ENCODE data around the gene BCAS3.

BCAS3 gene

GRCh38 chr17:61199431-61200338 is 522.0 kb downstream of the BCAS3 start:
- DNase-seq (ENCODE audit: low read depth in 2 of 2) = no peak

DNA sequence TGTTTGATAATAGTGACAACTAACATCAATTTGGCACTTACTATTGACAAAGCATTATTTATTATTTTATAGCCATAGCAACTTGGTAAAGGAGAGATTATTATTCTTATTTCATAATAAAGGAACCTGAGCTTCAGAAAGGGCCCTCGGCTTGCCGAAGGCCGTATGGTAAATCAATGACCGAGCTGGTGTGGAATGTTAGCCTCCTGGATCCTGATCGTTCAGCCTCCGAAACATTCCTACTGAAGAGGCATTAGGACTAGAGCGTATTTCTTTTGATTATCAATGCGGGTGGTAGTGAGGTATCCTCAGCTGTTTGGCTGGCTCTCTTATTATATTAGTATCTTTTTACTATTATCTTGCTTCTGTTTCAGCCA is 522.7 kb downstream of the BCAS3 start:
- no peak for DNase-seq (ENCODE audit: low read depth in 2 of 2)

GRCh38 chr17:61201211-61201610 is 523.6 kb downstream of the BCAS3 start:
- DNase-seq (ENCODE audit: low read depth in 2 of 2) = no peak

DNA sequence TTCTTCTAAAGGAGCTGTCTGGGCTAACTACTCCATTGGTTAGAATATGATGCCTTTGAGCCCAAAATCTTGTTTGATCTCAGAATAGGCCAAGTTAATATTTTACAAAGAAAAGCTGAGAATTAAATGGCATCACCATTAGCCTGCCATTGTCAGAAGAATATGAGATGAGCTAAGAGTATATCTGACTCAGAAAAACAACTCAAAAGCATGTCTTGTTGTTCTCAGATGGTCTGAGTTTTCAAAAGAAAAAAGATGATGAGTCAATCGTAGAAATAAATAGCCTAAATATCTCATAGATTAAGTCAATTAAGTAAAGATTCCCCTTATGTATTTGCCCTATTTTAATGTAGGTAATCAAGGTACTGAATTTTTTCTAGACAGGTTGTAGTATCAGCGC is 524.9 kb downstream of the BCAS3 start:
- no peak for DNase-seq (ENCODE audit: low read depth in 2 of 2)

DNA sequence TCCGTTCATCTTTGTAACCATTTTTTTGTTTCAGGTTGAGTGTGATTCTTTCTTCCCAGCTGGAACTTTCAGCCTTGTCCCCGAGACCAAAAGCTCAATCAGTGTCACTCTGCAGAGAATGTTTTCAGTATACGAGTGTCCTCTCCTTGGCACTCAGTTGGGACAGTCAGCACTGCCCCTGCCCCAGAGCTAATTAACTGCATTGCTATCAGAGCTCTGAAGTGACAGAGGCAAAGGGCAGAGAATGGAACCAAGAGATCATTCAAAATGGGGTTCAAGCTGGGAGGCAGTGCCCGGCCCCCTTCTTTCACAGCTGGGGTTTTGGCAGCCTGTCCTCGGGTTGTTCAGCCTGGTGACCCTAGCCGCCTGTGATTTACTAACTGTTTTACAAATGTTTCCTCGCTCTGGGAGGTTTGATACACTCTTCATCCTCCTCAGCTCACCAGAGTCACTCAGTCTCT is 526.0 kb downstream of the BCAS3 start:
- DNase-seq (ENCODE audit: low read depth in 2 of 2) = no peak

- DNase-seq (ENCODE audit: low read depth in 2 of 2) = no peak
Observed at GRCh38 chr17:61204456-61204855, 526.8 kb downstream of the BCAS3 start.

- no peak for DNase-seq (ENCODE audit: low read depth in 2 of 2)
Observed at GRCh38 chr17:61205401-61205800, 527.8 kb downstream of the BCAS3 start.

DNA sequence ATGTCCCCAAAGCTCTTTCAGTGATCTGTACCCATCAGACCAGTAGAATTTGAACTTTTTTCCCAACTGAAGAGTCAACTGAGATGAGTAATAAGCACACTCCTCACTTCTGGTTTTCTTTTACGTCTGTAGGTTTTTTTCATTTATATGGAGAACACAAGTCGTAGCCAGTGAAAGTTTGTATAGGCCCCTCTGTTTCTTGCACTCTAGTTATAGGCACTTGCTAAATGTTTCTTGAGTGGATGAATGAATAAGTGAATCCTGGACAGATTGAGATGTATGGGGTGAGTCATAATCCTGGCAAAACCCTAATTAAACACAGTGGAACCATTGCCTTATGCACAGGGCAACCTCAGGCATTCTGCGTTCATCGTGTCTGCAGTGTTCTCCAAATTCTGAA is 528.3 kb downstream of the BCAS3 start:
- no peak for DNase-seq (ENCODE audit: low read depth in 2 of 2)

GRCh38 chr17:61206922-61207321 is 529.3 kb downstream of the BCAS3 start:
- no peak for DNase-seq (ENCODE audit: low read depth in 2 of 2)

DNA sequence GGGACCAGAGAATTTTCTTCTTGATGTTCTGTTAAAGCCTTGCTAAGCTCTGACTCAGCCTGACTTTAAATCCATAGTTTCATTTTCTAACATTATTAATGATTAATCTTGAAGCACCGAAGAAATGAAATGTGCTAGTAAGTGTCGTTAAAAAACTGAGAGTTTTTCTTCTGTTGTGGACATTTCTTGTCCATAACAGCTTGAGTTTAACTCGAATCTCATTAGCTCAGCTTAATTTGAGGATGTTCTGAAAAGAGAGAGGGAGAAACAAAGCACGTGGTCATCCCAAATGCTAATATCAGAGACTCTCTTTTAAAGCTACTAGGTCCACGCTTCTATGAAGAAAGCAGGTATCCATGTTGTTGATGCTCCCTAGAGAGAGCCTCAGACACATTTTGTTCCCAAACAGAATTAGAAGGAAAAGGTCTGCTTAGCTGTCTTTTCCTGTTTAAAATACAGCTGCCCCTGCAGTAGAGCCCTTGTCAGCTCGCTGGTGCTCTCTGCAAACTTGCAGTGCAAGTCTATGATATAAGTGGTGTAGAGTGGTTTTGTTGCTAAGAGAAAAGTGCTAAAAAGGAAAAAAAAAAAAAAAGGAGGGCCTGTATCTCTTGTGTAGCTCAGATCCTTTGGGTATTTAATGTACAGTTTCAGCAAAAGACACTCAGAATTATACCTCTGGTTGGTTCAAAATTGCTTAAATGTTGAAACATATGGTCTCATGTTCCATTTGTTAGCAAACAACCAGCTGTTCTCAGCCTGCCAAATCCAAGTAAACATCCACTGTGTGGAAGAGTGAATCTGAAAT is 530.9 kb downstream of the BCAS3 start:
- DNase-seq (ENCODE audit: low read depth in 2 of 2) = no peak

DNA sequence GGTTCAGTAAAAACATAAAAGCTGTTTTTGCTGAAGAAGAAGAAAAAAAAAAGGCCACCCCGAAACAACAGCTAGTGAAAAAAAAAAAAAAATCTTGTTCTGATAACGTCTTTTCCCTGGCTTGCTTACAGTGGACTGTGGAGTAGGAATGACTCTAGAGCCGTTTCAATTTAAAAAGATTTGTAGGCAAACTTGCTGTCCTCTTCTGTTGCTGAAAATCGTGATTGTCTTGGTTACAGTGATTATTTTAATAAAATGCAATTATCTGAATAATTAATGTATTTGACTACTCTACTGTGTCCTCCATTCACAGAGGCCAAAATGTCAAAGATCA is 531.4 kb downstream of the BCAS3 start:
- DNase-seq (ENCODE audit: low read depth in 2 of 2) = no peak

DNA sequence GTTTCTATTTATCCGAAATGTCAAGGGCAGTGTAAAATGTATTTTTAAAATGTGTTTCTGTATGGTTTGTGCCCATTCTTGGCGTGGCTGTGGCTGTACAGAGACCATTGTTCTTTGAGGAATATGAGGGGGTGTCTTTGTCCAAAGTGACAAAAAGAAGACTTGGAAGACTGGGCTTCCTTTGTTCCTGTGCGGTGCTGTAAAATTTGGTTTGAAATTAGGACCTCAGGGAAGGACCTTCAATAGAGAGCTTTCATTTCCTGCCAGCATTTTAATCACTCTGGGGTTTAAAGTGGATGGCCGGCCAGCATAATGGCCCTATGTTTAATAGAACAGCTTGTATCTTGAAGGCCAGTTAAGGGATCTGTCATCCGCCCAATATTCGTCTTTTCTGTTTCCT is 531.9 kb downstream of the BCAS3 start:
- no peak for DNase-seq (ENCODE audit: low read depth in 2 of 2)

- no peak for DNase-seq (ENCODE audit: low read depth in 2 of 2)
Observed at GRCh38 chr17:61211236-61211635, 533.6 kb downstream of the BCAS3 start.

- no peak for DNase-seq (ENCODE audit: low read depth in 2 of 2)
Observed at GRCh38 chr17:61212655-61213054, 535.0 kb downstream of the BCAS3 start.

- no peak for DNase-seq (ENCODE audit: low read depth in 2 of 2)
Observed at GRCh38 chr17:61214753-61215152, 537.1 kb downstream of the BCAS3 start.

- no peak for DNase-seq (ENCODE audit: low read depth in 2 of 2)
Observed at GRCh38 chr17:61216066-61216465, 538.4 kb downstream of the BCAS3 start.

- DNase-seq (ENCODE audit: low read depth in 2 of 2) = no peak
Observed at GRCh38 chr17:61217878-61218437, 540.3 kb downstream of the BCAS3 start.

- DNase-seq (ENCODE audit: low read depth in 2 of 2) = no peak
Observed at GRCh38 chr17:61218438-61218837, 540.8 kb downstream of the BCAS3 start.

DNA sequence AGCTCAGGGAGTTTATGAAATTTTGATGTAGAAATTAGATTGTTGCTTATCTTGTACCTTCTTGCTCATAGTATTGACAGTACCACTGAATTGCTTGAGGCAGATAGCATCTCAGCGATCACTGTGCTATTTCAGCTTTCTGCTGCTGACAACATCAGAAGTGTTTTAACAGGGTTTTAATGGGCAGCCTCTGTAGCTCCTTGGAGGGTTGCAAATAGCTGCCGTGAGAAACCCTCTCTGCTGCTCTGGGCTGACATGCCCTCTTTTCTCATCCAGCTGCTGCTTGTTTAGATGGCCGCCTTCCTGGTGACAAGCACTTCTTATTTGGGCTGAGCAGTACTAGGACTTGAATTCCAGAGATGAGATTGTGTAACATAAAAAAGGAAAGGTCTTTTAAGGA is 541.8 kb downstream of the BCAS3 start:
- DNase-seq (ENCODE audit: low read depth in 2 of 2) = no peak

DNA sequence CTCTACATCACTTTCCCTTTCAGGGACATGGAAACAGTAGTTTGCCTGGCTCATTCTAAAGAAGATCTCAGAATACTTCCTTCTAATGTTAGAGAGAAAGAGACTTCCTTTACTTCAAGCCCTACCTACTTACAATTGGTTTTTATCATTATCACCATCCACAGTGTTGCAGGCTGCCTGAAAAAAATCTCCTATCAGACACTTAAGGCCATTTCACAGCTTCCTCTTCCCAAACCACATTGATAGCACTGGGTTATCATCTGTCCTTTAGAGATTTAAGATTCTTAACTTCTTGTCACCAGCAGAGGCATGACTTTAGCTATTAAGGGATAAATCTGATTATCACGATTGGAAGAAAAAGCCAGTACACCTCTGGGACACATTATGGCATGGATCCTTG is 543.5 kb downstream of the BCAS3 start:
- no peak for DNase-seq (ENCODE audit: low read depth in 2 of 2)

- peak in 1 of 2 donors; percentile 2 for DNase-seq (ENCODE audit: low read depth in 2 of 2)
Observed at GRCh38 chr17:61221597-61222471, 544.2 kb downstream of the BCAS3 start.

DNA sequence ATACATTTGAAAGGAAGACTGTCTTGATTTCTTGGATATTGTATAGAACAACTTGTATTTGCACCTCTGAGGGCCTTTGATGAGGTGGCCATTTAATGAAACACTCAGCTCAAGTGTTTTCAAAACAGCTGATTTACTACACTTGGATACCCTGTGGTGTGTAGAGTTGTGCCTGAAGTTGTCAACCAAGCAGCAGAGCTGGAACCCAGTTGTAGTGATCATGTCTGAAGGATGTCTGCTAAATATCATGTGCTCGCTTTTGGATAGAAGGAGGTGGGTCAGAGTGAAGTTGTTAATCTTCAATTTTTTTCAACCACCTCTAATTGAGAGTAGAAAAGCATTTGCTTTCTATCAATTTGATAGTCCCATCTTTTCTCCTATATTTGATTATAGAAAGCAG is 546.1 kb downstream of the BCAS3 start:
- no peak for DNase-seq (ENCODE audit: low read depth in 2 of 2)

Data from stimulated activated CD4-positive, alpha-beta T cell treated with anti-CD3 and anti-CD28 coated beads, Interleukin-4, amount 100 ng/mL, for 48 hours (primary cell).